ENCODE data around the gene NTM.

NTM gene

DNA sequence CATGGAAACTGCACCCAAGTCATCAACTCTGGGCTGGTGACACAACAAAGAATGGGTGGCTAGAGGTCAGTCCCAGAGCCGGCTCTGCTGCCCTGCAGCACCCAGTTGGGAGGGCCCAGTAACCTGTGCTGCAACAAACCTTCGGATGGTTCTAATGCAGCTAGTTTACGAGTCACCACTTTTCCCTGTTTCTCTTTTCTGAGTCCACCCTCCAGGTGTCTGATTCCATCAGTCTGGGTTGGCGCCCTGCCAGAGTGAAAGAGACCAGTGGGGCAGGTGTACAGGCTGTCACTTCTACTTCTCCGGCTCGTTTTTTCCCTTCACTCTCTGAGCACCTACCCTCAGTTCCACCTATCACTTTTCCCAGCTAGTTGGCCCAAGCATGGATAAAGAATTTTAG is 572.9 kb downstream of the NTM start:
- DNase-seq, result no peak

DNA sequence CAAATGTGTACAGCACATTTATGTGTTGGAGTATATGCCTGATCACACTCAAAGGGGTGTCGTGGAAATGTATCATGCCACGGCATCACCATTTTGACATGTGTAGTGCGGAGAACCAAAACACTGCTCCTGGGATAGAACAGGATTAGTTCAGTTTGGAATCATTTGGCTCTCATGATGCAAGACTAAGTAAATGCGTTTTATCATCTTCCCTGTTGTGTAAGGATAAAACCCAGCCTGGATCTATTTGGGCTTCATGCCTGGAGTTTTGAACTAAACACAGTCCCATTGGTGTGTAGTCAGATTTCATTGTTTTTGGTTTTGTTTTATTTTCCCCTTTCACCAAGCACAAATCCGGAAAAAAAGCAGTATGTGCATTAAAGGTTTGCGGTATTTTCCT is 574.3 kb downstream of the NTM start:
- no peak for DNase-seq

DNA sequence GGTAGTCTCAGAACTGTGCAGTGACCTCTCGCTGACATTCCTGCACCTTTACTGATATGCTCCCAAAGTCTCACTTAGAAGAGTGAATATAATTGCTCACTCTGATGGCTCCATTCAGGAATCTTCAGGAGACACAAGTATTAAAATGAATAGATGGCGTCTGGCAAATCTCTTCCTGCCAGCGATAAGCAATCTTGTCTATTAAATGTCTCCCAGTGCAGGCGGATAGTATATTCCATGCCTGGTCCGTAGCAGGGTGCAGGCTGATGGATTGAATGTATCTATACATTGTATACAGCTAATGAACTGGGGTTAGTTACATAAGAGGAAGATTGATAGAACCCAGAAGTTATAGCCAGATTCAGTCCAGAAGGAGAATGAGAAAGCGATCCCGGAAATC is 575.3 kb downstream of the NTM start:
- no peak for DNase-seq

DNA sequence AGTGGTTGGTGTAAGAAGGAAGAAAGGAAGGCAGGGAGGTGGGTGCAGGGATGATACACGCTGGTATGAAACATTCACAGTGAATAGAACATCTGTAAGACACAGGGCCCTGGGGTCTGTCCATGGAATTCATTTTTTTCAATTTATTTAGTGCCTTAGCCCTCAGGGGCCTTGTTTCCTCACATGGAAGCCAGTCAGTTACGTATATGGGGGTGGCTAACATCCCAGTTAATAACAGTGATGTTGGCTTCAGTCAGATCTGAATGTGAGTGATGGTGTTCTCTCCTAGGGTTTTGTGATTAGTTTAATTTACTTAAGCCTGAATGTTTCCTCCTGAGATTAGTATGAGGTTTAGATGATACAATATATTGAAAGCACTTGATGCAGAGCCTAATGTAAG is 577.1 kb downstream of the NTM start:
- DNase-seq, result no peak

DNA sequence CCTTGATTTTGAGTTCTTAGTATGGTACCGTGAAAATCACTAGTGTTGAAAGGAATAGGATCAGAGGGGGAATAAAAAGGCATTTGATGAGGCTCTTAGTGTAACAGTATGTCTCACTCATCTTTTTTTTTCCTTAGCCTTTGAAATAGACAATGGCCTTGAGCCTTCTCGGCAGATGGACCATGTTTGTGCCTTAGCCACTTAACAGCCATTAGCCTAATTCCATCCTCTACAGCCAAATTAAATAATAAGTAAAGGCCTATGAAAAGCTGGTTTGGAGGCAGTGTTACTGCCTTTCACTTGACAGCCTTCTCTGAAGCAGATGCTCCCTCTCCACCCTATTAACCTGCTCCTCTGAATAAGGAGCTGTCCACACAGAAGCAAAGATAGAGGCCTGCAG is 580.7 kb downstream of the NTM start:
- no peak for DNase-seq

DNA sequence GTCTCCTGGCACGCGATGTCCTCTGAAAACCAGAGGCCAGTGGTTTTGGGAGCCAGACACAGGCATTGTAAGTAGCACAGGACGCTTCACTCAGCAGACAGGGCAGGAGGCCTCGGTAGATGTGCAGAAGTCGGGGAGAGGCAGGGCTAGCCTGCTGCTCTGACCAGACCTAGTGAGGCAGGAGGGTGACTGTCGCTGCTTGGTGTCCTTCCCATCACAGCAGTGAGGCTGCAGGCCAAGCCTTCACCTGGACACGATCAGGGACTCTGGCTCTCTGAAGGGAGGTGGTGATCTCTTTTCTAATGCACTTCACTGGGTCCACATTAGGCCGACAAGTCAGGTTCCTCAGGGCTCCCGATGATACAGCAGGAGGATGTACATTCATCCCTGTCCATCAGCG is 583.7 kb downstream of the NTM start:
- DNase-seq, result no peak

DNA sequence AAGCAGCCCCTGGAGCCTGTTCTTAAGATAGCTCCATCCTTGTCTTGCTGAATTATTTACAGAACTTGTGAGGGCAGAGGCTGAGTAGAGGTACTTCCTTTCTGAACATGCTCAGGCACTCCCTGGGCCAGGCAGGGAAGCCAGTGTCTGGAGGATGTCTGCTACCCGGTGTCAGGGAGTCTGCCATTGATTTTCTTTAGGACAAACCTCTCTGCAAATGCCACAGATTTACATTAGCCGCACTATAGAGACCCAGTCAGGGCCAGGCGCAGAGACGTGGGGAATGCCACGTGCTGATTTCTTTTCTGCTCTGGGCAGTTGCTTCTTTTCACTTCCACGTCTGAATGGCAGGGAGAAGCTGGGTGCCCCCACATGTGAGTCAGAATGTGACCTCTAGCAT is 585.5 kb downstream of the NTM start:
- DNase-seq, result no peak

DNA sequence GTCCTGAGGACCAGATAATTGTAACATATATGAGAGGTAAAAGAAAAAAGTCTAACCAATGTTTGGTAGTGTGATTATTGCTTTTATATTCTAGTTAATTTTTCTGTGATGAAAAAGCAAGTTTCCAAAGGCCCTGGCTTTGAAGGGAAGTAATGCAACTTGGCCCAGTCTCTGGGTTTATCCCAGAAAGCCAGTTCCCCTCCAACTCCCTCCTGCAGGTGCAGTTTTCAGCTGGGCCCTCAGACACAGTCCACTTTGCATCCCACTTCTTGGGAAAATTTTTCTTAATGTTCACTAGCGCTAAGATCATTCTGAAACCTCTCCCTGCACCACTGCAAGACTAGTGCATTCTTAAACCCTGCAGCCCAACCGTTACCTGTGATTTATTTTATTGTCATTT is 586.8 kb downstream of the NTM start:
- DNase-seq, result no peak

DNA sequence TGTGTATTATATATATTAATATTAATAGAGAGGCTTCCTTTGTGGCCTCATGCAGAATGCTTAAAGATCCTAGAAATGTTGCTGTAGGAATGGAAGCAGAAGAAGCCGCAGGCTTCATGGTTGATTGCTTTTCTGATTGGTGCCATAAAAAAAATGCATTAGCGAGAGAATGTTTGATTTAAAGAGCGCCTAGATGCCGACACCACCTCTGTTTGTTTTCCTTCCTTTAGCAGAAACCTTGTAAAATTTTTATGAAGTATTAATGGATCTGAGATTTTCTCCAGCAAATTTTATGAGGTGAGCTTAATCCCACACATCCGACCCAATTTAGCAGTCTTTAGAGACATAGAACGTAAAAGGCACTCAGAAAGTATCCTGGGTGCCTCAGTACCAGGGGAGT is 587.5 kb downstream of the NTM start:
- no peak for DNase-seq

DNA sequence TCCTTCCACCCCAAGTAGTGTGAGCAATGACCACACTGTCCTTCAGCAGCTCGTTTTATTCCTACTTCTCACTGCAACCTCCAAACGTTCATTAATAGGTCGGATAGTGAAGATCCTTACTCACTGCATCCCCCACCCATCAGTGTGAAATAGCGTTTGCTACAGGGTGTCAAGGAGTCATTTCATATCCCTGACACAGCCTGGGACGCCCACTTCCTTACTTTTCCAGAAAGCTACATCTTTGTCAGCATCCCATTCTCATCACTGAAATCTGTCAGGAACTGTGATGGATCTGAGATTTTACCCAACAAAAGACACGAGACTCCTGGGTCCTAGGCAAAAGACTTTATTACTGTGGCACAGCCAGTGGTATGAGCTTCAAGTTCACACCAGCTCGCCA is 592.4 kb downstream of the NTM start:
- DNase-seq, result no peak

DNA sequence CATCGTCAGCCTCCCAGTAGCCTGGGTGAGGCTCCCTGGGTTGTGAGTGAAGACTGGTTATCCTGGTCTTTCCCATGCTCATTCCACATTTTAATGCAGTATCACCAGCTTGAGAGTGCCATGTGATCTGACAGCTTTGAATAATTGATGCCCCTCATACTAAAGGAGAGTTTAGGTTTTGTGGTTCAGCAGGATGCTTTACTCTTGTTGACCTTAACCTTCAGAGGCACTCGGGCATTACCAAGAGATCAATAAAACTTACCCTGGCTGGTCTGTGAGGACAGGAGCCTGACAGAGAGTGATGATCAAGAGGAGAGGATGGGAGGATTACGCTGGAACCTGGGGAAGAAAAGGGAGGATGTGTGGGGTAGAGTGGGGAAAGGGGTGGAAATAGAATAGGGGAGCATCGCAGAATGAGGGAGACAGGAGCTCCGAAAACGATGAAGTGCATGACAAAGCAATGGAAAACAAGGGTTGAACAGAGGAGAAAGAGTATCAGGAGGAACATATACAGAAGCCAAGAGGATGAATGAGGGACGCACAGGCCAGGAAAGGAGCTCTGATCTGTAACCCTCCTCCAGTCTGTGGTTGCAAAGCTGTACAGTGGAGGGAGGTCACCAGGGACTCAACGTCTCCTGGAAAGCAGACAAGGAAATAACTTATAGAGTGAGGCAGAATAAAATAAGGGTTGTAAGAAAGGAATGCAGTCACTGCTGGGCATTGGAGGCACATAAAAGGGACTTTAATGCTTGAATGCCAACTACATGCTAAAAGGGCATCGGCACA is 594.5 kb downstream of the NTM start:
- no peak for DNase-seq

DNA sequence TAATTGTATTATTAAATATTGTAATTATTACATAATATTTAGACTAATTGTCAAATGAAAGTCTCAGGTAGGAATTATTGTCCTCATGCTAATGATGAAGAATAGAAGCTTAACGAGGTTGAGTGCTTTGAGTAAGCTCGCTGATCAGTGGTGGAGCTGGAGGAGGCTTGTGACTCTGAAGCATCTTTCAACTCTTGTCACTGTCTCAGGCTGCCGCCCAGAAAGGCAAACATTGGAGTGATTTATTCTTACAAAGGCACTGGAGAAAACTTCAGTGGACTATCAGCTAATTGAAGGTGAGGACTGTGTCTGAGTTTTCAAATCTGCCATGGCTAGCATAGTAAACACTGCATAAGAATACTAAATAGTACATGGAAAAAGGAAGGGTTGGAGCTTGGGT is 595.1 kb downstream of the NTM start:
- no peak for DNase-seq

DNA sequence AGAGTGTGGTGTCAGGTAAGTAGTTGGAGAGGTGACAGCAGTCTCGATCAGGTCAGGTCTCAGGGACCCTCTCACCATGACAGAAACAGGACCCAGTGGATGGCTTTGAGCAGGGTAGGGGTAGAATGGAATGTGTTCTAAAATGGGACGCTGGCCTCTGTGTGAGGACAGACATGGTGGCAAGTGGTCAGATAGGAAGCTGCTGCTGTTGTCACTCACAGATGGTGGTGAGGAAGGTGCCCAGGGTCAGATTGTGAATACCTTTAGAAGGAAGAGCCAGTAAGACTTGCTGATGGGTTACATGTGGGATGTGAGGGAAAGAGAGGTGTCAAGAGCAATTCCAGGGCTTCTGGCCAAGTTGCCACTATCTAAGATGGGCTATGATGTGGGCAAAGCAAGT is 596.3 kb downstream of the NTM start:
- DNase-seq, result no peak

DNA sequence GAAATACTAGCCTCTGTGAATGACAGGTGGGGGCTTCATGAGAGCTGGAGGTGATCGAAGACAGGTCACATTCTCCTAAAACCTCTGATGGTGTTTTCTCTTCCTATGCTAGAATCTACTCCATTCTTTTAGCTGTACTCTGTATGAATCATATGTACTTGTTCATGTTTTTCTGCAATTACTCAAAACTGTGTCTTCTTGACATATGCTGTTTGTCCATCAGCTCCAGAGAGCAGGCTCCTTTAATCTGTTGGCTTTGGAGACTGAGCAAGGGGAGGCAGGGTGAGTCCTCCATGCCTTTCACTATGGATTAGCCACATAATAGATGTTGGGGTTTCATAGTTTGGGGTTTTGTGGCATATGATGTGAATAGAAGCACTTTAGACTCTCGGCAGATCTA is 598.8 kb downstream of the NTM start:
- no peak for DNase-seq

DNA sequence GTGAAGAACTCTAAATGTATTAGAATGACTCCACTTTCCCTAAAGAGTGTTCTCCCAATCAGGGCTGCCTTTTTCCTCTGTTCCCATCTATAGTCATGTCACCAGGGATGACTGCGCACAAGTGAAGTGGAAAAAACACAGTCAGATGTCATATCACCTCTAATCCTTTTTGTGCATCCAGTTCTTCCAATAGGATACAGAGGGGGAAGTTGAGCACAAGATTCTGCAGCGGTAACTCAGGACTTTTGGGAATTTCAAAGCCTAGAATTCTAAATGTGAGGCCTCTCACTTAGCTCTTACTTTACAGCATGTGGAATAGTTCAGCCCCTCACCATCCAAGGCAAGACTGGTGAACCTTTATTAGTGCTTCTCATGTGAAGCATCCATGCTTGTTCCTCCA is 602.6 kb downstream of the NTM start:
- no peak for DNase-seq

DNA sequence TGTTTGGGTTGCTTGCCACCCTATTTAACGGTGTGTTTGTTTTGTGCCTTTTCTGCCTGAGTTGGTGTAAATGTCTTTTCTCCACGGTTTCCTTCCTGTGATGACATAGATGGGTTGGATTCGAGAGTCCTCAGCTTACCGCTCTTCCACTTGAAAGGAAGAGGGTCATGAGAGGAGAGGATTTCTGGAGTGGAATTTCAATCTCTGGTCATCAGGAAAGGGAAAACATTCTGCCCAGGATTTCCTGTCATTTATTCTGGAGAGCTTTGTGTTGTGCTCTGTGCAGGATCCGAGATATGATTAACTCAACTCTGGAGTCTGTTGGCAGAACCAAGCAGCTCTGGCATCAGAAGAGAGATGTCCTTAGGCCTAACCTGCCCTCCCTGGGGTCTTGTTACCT is 605.2 kb downstream of the NTM start:
- DNase-seq, result no peak

DNA sequence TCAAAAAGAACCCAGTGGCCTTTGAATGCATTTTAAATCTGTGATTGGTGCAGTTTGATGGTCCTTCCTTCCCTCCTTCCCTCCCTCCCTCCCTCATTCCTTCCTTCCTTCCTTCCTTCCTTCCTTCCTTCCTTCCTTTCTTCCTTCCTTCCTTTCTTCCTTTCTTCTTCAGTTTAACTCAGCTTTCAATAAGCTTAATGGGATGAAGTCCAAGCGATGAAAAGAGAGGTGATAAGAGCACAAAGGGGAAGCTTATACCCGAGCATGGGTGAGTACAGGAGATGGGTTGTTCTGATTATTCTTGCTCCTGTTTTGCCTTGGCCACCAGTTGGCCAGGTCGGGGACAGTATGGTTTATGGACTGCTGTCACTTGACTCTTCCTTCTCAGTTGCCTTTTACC is 605.6 kb downstream of the NTM start:
- no peak for DNase-seq

DNA sequence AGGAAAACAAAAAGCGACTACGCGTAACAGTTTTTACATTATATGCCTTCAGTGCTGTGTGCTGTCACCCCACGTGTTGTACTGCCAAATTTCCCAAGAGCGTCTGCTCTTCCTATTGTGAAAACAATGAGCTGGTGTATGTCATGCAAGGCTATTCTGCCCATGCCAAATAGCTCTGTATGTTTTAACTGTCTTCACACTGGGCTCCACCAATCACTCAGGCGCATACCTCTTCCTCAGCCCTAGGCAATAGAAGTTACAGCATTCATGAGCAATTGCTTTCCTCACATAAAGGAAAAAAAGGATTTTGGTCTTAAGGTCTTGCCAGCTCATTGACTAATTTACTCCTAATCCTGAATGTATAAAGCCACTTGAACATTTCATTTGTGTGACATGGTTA is 606.8 kb downstream of the NTM start:
- DNase-seq, result no peak

DNA sequence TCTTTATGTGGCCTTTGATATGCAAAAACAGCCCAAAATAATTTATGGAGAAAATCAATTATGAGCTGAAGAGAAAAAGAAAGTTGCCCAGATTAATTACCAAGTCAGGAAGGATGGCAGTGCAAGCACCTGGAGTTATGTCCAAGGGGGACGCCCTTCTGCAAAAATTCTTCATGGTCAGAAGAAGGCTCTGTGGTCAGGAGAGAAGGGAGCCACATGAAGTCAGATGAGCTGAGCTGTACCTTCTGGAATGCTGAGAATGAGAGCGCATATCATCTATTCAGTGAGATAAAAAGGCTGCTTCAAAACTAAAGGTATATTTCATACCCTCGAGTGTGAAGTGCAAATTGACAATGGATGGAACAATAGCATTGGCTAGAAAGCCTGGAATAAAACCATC is 607.4 kb downstream of the NTM start:
- no peak for DNase-seq

DNA sequence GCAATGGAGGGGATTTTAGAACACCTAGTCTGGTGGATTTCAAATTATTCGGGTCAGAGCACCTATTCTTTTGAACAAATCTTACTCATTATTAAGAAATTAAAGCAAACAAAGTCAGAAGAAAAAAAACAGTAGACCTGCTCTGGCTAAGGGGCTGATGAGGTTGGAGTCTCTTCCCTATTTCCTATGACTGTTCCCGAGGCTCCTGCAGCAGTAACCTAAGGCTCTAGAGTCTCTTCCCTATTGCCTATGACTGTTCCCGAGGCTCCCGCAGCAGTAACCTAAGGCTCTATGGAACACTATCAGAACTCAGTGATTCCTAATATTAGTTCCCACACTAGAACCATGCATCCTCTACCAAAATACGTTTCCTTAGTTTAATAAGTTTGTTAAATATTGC is 607.9 kb downstream of the NTM start:
- DNase-seq, result no peak

DNA sequence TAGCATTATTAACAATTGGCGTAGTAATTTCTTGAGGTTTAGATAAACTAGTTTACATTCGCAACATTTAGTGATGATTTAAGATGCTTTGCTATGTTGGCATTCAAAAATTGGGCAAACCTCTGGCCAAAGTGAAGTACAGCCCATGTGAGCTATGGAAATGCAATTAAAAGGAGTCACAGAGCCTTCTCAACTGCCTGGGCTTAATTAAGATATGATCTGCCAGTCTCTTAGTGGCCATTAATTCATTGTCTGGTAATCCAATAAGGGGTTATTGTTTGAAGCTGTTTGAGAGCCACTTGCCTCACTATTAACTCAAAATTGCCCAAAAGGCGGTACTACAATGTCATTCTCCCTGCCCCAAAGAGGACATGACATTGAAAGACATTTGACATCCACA is 608.9 kb downstream of the NTM start:
- no peak for DNase-seq

DNA sequence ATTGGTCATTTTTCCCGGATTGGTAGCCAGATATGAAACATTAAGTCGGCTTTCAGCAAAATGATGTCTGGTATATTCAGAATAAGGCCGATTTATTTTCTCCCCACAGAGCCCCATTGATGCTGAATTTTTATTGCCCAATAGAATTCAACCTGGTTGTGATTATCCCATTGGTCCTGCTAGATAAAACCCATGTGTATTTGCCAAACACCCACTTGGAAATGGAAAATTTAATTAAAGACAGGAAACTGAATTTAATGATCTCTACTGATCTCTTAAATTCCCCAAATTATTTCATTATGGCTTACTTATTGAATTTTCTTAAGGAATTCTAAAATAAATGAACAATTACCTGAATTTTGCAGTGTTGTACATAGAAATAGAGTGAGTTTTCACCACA is 609.8 kb downstream of the NTM start:
- no peak for DNase-seq

DNA sequence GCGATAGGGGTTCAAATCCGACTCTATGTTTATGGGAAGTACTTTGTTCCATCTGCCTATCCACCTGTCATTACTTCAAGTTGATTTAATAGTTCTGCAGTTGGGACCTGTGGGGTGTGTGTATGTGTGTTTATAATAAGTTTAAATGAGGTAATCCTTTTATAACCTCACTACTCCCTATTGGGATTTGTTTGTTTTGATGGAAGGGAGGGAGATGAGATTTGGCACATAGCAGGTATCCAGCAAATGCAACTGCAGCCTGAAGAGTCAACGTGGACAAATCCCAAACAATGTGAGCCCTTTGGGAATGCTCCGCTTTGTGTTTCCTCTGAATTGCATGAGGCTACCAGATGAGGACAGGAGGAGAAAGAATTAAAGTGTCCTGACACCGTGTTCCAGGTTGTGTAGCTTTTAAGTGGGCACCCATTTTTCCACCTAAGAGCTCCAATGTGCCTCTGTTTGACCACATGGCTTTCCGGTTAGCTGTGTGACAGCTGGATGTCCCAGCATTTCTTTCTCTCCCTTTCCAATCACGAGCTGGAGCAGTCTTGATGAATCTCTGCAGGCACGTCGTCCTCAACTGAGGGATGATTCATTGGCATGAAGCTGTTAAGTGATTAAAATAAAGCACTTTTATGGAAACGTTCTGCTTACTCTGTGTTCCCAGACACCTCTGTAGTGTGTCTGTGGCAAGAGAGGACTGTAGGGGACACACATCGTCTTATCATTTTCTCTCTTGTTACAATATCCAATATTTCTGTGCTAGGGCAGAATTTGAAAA is 610.7 kb downstream of the NTM start:
- DNase-seq, result no peak

DNA sequence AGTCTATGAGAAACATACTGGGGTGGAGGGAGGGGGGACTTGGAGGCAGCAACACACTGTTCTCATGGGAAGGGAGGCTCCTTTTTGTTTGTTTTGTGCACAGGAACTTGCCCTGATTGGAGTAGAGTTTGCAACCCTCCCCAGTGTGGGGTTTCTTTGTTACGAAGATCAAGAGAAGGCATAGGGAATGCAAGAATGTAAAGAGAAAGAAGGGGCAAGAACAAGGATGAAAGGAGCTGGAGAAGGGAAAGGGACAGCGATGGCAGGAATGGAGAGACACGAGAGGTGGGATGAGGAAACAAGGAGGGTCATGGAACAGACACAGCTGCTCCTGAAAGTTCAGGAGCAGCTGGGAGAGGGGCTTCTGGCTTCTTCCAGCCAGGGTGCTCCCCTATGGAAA is 611.7 kb downstream of the NTM start:
- DNase-seq, result no peak

DNA sequence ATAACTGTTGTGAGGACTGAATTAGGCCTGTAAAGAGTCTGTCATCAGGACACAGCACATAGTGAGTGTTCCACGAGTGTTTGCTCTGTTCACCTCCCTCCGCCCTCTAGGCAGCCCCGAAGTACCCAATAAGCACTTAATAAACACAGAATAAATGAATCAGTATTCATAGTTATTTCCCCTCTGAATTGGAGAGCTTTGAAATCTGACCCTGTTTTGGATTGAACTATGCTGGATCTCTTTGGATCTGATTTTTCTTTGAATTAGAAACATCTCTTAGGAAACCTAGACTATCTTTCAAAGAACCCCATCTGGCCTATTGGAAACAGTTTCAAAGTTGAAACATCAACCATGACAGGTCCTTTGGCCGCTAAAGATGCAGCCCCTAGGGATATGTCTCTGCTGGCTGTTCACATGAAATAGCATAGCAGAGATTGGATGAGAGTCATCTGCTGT is 615.5 kb downstream of the NTM start:
- no peak for DNase-seq
